DND-41 (cell line): ENCODE results near the gene CAMTA2.
A peak's percentile ranks its signal among the peaks of the same experiment; 100 is the strongest.

Source experiments
- ATAC-seq: fragments of 200-7000 bp; cut with Tn5 transposase; 3 replicates; pipeline ENCODE4 v1.9.1; 2021; ENCODE audit warnings: low read depth; ENCODE audit not compliant: insufficient read depth
- DNase-seq: peaks from one replicate; pipeline ENCODE4 v3.0.0-alpha.2; 2020
- H2AFZ ChIP-seq: 2 replicates; pipeline ENCODE4 v1.6.0; 2012; ENCODE audit warnings: low read depth, low read length
- H3K27ac ChIP-seq: 2 replicates; pipeline ENCODE4 v1.5.1; 2012; ENCODE audit warnings: low read length, inconsistent platforms
- H3K27me3 ChIP-seq: fragments of 200-600 bp; sonication (generic); 2 replicates; pipeline ENCODE4 v1.6.0; 2012; ENCODE audit warnings: low read length, mild to moderate bottlenecking, inconsistent platforms; ENCODE audit not compliant: insufficient read depth, poor library complexity
- H3K36me3 ChIP-seq: 2 replicates; pipeline ENCODE4 v1.5.1; 2012; ENCODE audit warnings: low read length, inconsistent platforms; ENCODE audit not compliant: insufficient read depth
- H3K4me1 ChIP-seq: 2 replicates; pipeline ENCODE4 v1.5.1; 2012; ENCODE audit warnings: mild to moderate bottlenecking, low read length; ENCODE audit not compliant: insufficient read depth
- H3K4me2 ChIP-seq: 2 replicates; pipeline ENCODE4 v1.6.0; 2012; ENCODE audit warnings: mild to moderate bottlenecking, moderate library complexity, low read length, inconsistent platforms; ENCODE audit not compliant: insufficient read depth
- H3K4me3 ChIP-seq, 2 experiments: fragments of 200-600 bp in 1 of 2; shearing (Covaris generic) in 1 of 2; 2 replicates each; pipeline ENCODE4 v1.5.1; 2012 to 2016; ENCODE audit warnings: inconsistent platforms in 2 of 2, low read length in 2 of 2, mild to moderate bottlenecking in 2 of 2, low read depth in 1 of 2, moderate library complexity in 1 of 2
- H3K79me2 ChIP-seq: 2 replicates; pipeline ENCODE4 v1.6.0; 2012; ENCODE audit warnings: low read length, inconsistent platforms; ENCODE audit not compliant: insufficient read depth
- H3K9ac ChIP-seq: 2 replicates; pipeline ENCODE4 v1.6.0; 2012; ENCODE audit warnings: low read depth, mild to moderate bottlenecking, inconsistent platforms, low read length, moderate library complexity
- H3K9me3 ChIP-seq: 2 replicates; pipeline ENCODE4 v1.5.1; 2012; ENCODE audit warnings: low read length, moderate library complexity, mild to moderate bottlenecking, inconsistent platforms; ENCODE audit not compliant: insufficient read depth, severe bottlenecking
- H4K20me1 ChIP-seq: 2 replicates; pipeline ENCODE4 v1.6.0; 2012; ENCODE audit warnings: low read length; ENCODE audit not compliant: insufficient read depth
- CTCF ChIP-seq: IDR thresholded peaks from 2 replicates; pipeline ENCODE4 v1.5.1; 2012; ENCODE audit warnings: borderline replicate concordance, low read length, moderate library complexity, mild to moderate bottlenecking; ENCODE audit not compliant: poor library complexity, severe bottlenecking; ENCODE audit errors: extremely low read depth
- EZH2 ChIP-seq: IDR thresholded peaks from 3 replicates; pipeline ENCODE4 v1.6.1; 2012; ENCODE audit warnings: borderline replicate concordance, low read depth, mild to moderate bottlenecking, moderate library complexity, low read length, inconsistent platforms; ENCODE audit not compliant: severe bottlenecking

Gene CAMTA2

GRCh38 chr17:4948931-4949320, 38.5 kb downstream of the CAMTA2 start:
- Histone ChIP-seq H3K79me2 (peaks cover 55% of the 10 kb centered on the region), H2AFZ (peak overlapping the region; percentile 82), H3K36me3 (peaks cover 42% of the 10 kb centered on the region), H3K9ac (peak overlapping the region; percentile 98), H3K4me3 (peak overlapping the region; percentile 71 to 91), H4K20me1 (peaks cover 37% of the 10 kb centered on the region), H3K9me3 (no peaks in the 10 kb centered on the region), H3K4me2 (peak overlapping the region; percentile 93), H3K27ac (peak overlapping the region; percentile 99), H3K27me3 (no peaks in the 10 kb centered on the region), H3K4me1 (peaks cover 55% of the 10 kb centered on the region)
- DNase-seq (peak; percentile 85), ATAC-seq (peak; percentile 48)
- no peak for TF ChIP-seq EZH2
- no peak for TF ChIP-seq CTCF

GRCh38 chr17:4948166-4948930, 39.1 kb downstream of the CAMTA2 start, which contains the start of gene PFN1:
Gene PFN1 (minus strand): TSS chr17:4948530. CDS start chr17:4948394, 136 bp downstream.
- peaks cover 60% of the 10 kb centered on the region for H3K4me1 ChIP-seq
- peak within 1 kb of the TSS; percentile 72 to 91 for H3K4me3 ChIP-seq
- ATAC-seq (peak; percentile 37), DNase-seq (peak; percentile 94)
- peak within 1 kb of the TSS; percentile 99 for H3K27ac ChIP-seq
- peak within 1 kb of the TSS; percentile 98 for H3K9ac ChIP-seq
- peak within 1 kb of the TSS; percentile 82 for H2AFZ ChIP-seq
- peaks cover 38% of the 10 kb centered on the region for H4K20me1 ChIP-seq
- TF ChIP-seq EZH2 (no peak), CTCF (peak; percentile 8)
- peaks cover 47% of the 10 kb centered on the region for H3K36me3 ChIP-seq
- peak within 1 kb of the TSS; percentile 97 for H3K4me2 ChIP-seq
- no peaks in the 10 kb centered on the region for H3K27me3 ChIP-seq
- H3K79me2 ChIP-seq, result peaks cover 61% of the 10 kb centered on the region
- H3K9me3 ChIP-seq, result no peaks in the 10 kb centered on the region

GRCh38 chr17:4947411-4948165, 39.9 kb downstream of the CAMTA2 start:
- Histone ChIP-seq H3K36me3 (peaks cover 55% of the 10 kb centered on the region), H4K20me1 (peaks cover 46% of the 10 kb centered on the region), H3K79me2 (peaks cover 68% of the 10 kb centered on the region), H3K9me3 (no peaks in the 10 kb centered on the region), H3K4me1 (peaks cover 68% of the 10 kb centered on the region), H3K9ac (peak overlapping the region; percentile 98), H3K27ac (peak overlapping the region; percentile 97), H3K4me3 (peak overlapping the region; percentile 72 to 91), H3K4me2 (peak overlapping the region; percentile 97), H3K27me3 (no peaks in the 10 kb centered on the region), H2AFZ (peak overlapping the region; percentile 40; the same call in 1 of the 2 replicates)
- TF ChIP-seq CTCF, result no peak
- no peak for TF ChIP-seq EZH2
- ATAC-seq (peak; percentile 38), DNase-seq (peak; percentile 81)
